Measurements from ENCODE around the gene ATG14.
"Not testable (repeated sequence)": the region's sequence is repeated elsewhere in the genome, so short reads cannot be mapped to it uniquely, and the experiment has no call there.

ATG14 gene

DNA sequence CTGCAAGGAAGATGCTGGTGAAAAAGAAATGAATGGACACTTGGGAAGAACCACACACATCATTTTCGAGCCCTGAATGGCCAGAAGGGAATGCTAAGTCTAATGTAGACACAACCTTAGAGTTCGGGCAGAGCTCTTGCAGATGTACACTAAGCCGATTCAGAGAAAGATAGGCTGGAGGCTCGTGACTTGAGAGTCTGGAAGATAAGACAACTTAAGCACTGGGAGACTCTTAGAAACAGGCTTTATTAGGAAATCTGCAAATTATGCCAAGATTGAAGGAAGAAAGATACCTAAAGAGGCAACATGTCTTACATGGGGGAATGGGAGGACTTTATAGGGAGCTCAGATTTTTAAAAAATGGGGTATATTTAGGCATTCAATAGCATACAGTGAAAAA lies 15.3 kb upstream of the ATG14 start:
- H3K4me3 ChIP-seq (replicated peaks; ENCODE audit: insufficient read depth, low read length) = no peak overlapping the region
- TF ChIP-seq POLR2AphosphoS5 (IDR thresholded peaks at IDR 0.05; ENCODE audit: low read depth) (no peak), GABPA (IDR thresholded peaks at IDR 0.05; ENCODE audit: low read depth) (no peak), SPI1 (IDR thresholded peaks at IDR 0.05; ENCODE audit: borderline replicate concordance, low read depth) (no peak)
- TF ChIP-seq, protein P1, sequence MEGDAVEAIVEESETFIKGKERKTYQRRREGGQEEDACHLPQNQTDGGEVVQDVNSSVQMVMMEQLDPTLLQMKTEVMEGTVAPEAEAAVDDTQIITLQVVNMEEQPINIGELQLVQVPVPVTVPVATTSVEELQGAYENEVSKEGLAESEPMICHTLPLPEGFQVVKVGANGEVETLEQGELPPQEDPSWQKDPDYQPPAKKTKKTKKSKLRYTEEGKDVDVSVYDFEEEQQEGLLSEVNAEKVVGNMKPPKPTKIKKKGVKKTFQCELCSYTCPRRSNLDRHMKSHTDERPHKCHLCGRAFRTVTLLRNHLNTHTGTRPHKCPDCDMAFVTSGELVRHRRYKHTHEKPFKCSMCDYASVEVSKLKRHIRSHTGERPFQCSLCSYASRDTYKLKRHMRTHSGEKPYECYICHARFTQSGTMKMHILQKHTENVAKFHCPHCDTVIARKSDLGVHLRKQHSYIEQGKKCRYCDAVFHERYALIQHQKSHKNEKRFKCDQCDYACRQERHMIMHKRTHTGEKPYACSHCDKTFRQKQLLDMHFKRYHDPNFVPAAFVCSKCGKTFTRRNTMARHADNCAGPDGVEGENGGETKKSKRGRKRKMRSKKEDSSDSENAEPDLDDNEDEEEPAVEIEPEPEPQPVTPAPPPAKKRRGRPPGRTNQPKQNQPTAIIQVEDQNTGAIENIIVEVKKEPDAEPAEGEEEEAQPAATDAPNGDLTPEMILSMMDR (IDR thresholded peaks at IDR 0.05; ENCODE audit: insufficient read depth, low read length) = no peak
- TF ChIP-seq, protein P2, sequence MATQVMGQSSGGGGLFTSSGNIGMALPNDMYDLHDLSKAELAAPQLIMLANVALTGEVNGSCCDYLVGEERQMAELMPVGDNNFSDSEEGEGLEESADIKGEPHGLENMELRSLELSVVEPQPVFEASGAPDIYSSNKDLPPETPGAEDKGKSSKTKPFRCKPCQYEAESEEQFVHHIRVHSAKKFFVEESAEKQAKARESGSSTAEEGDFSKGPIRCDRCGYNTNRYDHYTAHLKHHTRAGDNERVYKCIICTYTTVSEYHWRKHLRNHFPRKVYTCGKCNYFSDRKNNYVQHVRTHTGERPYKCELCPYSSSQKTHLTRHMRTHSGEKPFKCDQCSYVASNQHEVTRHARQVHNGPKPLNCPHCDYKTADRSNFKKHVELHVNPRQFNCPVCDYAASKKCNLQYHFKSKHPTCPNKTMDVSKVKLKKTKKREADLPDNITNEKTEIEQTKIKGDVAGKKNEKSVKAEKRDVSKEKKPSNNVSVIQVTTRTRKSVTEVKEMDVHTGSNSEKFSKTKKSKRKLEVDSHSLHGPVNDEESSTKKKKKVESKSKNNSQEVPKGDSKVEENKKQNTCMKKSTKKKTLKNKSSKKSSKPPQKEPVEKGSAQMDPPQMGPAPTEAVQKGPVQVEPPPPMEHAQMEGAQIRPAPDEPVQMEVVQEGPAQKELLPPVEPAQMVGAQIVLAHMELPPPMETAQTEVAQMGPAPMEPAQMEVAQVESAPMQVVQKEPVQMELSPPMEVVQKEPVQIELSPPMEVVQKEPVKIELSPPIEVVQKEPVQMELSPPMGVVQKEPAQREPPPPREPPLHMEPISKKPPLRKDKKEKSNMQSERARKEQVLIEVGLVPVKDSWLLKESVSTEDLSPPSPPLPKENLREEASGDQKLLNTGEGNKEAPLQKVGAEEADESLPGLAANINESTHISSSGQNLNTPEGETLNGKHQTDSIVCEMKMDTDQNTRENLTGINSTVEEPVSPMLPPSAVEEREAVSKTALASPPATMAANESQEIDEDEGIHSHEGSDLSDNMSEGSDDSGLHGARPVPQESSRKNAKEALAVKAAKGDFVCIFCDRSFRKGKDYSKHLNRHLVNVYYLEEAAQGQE (IDR thresholded peaks at IDR 0.05; ENCODE audit: insufficient replicate concordance, low read depth) = no peak

DNA sequence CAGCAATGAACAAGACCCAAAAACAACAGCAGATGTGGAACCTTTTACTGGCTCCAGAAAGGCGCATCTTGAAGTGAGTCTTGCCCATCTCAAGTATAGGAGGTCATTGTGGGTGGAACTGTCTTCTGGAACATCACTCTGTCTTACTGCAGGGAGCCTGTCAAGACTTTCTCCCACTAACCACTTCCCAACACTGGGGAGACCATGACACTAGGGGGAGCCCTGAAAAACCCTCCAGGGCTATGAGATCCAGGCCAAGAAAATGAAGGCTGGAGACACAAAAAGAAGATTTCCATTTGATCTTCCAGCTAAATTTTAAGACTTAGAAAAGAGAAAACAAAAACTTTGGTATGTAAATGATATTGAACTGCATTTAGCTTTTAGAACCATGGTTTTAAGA lies 13.5 kb upstream of the ATG14 start:
- DNase-seq (ENCODE audit: low read depth in 1 of 2, low spot score in 1 of 2) = no peak
- no peaks in the 10 kb centered on the region for H3K27me3 ChIP-seq (ENCODE audit: insufficient read depth, poor library complexity, severe bottlenecking)
- TF ChIP-seq POLR2AphosphoS5 (IDR thresholded peaks at IDR 0.05; ENCODE audit: low read depth) (no peak), GABPA (IDR thresholded peaks at IDR 0.05; ENCODE audit: low read depth) (no peak), SPI1 (IDR thresholded peaks at IDR 0.05; ENCODE audit: borderline replicate concordance, low read depth) (no peak)
- TF ChIP-seq, protein P2 (IDR thresholded peaks at IDR 0.05; ENCODE audit: insufficient replicate concordance, low read depth) = no peak
- TF ChIP-seq, protein P1 (IDR thresholded peaks at IDR 0.05; ENCODE audit: insufficient read depth, low read length) = no peak

More for the DNA sequence above, 15.3 kb upstream of the ATG14 start:
- Histone ChIP-seq H3K27ac (replicated peaks) (no peak overlapping the region), H3K27me3 (ENCODE audit: insufficient read depth, poor library complexity, severe bottlenecking) (peaks cover 4% of the 10 kb centered on the region)
- no peak for DNase-seq (ENCODE audit: low read depth in 1 of 2, low spot score in 1 of 2)

DNA sequence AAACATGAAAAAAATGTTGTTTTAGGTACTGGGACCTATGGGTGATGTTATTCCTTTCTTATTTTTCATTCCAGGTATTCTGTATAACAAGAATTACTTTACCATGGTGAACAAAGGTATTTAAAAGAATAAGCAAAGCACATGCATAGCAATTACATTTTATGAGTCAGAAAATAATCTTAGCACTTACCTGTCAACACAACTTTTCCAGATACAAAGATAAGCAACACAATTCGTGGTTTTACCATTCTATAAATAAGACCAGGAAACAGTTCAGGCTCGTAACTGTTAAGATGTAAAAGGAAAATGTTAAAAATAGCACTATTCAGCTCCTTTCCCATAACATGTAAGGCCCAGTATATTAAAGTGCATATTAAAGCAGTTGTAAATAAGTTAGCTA lies 12.3 kb upstream of the ATG14 start:
- no peak for DNase-seq (ENCODE audit: low read depth in 1 of 2, low spot score in 1 of 2)
- no peak for TF ChIP-seq POLR2AphosphoS5 (IDR thresholded peaks at IDR 0.05; ENCODE audit: low read depth)
- Histone ChIP-seq H3K27me3 (ENCODE audit: insufficient read depth, poor library complexity, severe bottlenecking) (no peaks in the 10 kb centered on the region), H3K27ac (replicated peaks) (no peak overlapping the region), H3K4me3 (replicated peaks; ENCODE audit: insufficient read depth, low read length) (no peak overlapping the region)

More for the DNA sequence above, 13.5 kb upstream of the ATG14 start:
- Histone ChIP-seq H3K27ac (replicated peaks) (no peak overlapping the region), H3K4me3 (replicated peaks; ENCODE audit: insufficient read depth, low read length) (no peak overlapping the region)

DNA sequence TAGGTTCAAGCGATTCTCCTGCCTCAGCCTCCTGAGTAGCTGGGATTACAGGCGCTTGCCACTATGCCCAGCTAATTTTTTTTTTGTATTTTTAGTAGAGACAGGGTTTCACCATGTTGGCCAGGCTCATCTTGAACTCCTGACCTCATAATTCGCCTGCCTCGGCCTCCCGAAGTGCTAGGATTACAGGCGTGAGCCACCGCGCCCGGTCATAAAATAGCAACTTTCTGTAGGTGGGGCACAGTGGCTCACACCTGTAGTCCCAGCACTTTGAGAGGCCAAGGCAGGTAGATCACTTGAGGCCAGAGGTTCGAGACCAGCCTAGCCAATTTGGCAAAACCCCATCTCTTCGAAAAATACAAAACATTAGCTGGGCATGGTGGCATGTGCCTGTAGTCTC lies 10.7 kb upstream of the ATG14 start:
- not testable (repeated sequence) for H3K27ac ChIP-seq (replicated peaks); H3K4me3 ChIP-seq (replicated peaks; ENCODE audit: insufficient read depth, low read length); DNase-seq (ENCODE audit: low read depth in 1 of 2, low spot score in 1 of 2); H3K27me3 ChIP-seq (ENCODE audit: insufficient read depth, poor library complexity, severe bottlenecking)

DNA sequence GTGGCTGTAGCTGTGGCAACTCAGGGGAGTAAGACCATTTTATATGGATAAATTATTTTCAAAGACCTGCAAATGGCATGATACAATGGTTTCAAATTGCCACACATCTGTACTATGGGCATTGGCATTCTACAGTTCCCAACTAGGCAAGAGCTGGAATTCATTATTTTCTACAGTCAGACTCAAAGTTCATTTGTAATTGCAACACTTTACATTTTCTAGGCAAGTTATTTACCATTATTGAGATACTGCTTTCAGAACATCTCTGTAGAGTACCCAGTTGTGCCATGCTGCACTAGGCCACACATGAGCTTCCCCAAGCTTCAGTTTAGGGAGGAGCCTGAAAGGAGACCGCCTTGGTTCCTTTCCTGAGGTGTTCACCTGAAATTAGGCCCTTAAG lies 8.0 kb upstream of the ATG14 start:
- TF ChIP-seq GABPA (IDR thresholded peaks at IDR 0.05; ENCODE audit: low read depth) = no peak
- TF ChIP-seq, protein P2 (IDR thresholded peaks at IDR 0.05; ENCODE audit: insufficient replicate concordance, low read depth) = no peak
- TF ChIP-seq SPI1 (IDR thresholded peaks at IDR 0.05; ENCODE audit: borderline replicate concordance, low read depth) = no peak
- TF ChIP-seq POLR2AphosphoS5 (IDR thresholded peaks at IDR 0.05; ENCODE audit: low read depth) = no peak
- TF ChIP-seq, protein P1 (IDR thresholded peaks at IDR 0.05; ENCODE audit: insufficient read depth, low read length) = no peak
- DNase-seq (ENCODE audit: low read depth in 1 of 2, low spot score in 1 of 2) = no peak
- Histone ChIP-seq H3K4me3 (replicated peaks; ENCODE audit: insufficient read depth, low read length) (no peak overlapping the region), H3K27me3 (ENCODE audit: insufficient read depth, poor library complexity, severe bottlenecking) (no peaks in the 10 kb centered on the region), H3K27ac (replicated peaks) (no peak overlapping the region)

All from HL-60 (cell line).